ENCODE data around the gene PCAT6.
"Not testable (repeated sequence)": the region's sequence is repeated elsewhere in the genome, so short reads cannot be mapped to it uniquely, and the experiment has no call there.

The PCAT6 gene

GRCh38 chr1:202810615-202811295 is at the start of gene PCAT6:
TSS of gene PCAT6 (plus strand) at chr1:202810954.
- peak; percentile 71 to 88 for DNase-seq

GRCh38 chr1:202762019-202762418 is 48.7 kb upstream of the PCAT6 start:
- no peak for DNase-seq

- no peak for DNase-seq
These were observed 45.0 kb upstream of the PCAT6 start for GRCh38 chr1:202765721-202766120.

GRCh38 chr1:202770135-202770534 is 40.6 kb upstream of the PCAT6 start:
- no peak for DNase-seq

- no peak for DNase-seq
These were observed 29.6 kb upstream of the PCAT6 start for GRCh38 chr1:202781180-202781579.

- DNase-seq: no peak
These were observed 23.9 kb upstream of the PCAT6 start for GRCh38 chr1:202786804-202787203.

- no peak for DNase-seq
These were observed 22.0 kb upstream of the PCAT6 start for GRCh38 chr1:202788800-202789199.

GRCh38 chr1:202791077-202791747 is 19.5 kb upstream of the PCAT6 start:
- no peak for DNase-seq

- no peak for DNase-seq
These were observed 16.6 kb upstream of the PCAT6 start for GRCh38 chr1:202794051-202794740.

- not testable (repeated sequence) for DNase-seq
These were observed 15.8 kb upstream of the PCAT6 start for GRCh38 chr1:202794931-202795330.

GRCh38 chr1:202796670-202797069 is 14.1 kb upstream of the PCAT6 start:
- no peak for DNase-seq

- no peak for DNase-seq
These were observed 12.5 kb upstream of the PCAT6 start for GRCh38 chr1:202798260-202798659.

GRCh38 chr1:202798792-202799331 is 11.9 kb upstream of the PCAT6 start:
- DNase-seq: no peak

GRCh38 chr1:202800742-202801141 is 10.0 kb upstream of the PCAT6 start:
- DNase-seq: no peak

GRCh38 chr1:202801175-202801574 is 9.6 kb upstream of the PCAT6 start:
- DNase-seq: no peak

GRCh38 chr1:202802034-202802433 is 8.7 kb upstream of the PCAT6 start:
- no peak for DNase-seq

- DNase-seq: no peak
These were observed 7.5 kb upstream of the PCAT6 start for GRCh38 chr1:202802998-202803932.

GRCh38 chr1:202804126-202804525 is 6.6 kb upstream of the PCAT6 start:
- no peak for DNase-seq

- no peak for DNase-seq
These were observed 4.6 kb upstream of the PCAT6 start for GRCh38 chr1:202805886-202806844.

GRCh38 chr1:202806845-202807450 is 3.8 kb upstream of the PCAT6 start:
- no peak for DNase-seq

GRCh38 chr1:202807451-202807925 is 3.3 kb upstream of the PCAT6 start:
- DNase-seq: peak in 1 of 2 donors; percentile 28
